HG02884 (cell line): ENCODE measurements around the gene ING5.
"Not testable (repeated sequence)": the region's sequence is repeated elsewhere in the genome, so short reads cannot be mapped to it uniquely, and the experiment has no call there.

Source experiments
- ATAC-seq: cut with Tn5 transposase; IDR thresholded peaks from one replicate; pipeline ENCODE4 v1.9.1; 2021; ENCODE audit warnings: mild to moderate bottlenecking, moderate library complexity; ENCODE audit not compliant: unreplicated experiment

The ING5 gene

DNA sequence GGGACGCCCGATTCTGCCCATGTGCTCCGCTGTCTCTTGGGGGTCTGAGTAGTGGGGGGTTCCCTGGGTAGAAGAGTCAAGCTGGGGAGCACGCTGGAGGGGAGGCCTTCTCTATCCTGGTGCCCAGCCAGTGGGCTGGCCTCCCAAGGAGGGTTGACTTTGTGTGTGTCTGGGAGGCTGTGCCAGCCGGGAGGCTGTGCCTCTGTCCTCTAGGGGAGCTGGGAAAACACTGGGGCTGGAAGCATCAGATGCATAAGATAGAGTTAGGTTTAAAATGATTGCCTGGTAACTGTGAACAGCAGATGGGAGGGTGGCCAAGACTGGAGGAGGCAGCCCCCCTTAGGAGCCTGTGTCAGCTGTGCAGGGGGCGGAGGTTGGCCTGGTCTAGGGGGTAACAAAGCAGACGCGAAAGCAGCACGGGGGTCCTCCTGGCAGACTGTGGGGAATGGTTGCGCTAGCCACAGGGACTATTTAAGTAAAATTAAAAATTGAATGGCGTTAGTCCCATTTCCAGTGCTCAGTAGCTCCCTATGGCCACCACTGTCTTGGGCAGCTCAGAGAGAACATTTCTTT, 1.3 kb downstream of the ING5 start:
- ATAC-seq, result no peak

DNA sequence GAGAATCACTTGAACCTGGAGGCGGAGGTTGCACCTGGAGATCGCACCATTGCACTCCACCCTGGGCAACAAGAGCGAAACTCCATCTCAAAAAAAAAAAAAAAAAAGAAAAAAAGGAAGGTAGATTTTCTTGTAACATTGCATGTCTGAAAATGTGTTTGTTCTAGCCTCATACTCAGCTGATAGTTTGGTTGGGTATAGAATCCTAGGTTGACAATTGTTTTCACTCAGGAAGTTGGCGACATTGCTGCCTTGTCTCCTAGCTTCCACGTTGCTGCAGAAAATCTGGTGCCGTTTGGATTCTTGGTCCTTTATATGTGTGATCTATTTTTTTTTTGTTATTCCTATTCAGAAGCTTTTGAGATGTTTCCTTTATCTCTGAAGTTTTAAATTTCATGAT, 4.7 kb downstream of the ING5 start:
- no peak for ATAC-seq

DNA sequence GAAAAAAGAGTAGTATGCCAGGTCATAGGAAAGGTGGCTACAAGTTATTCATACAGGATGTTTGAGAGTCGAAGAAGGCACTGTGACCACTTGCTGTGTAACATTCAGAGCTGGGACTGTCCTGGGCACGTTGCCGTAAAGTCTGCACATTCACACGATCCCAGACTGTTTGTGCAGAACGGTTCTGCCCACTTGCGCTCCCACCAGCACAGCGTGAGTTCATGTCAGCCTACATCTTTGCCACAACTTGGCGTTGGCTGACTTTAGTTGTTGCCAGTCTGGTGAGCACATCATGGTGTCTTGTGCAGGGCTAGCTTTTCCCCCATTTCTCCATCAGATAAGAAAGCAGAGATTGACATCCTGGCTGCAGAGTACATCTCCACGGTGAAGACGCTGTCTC, 7.0 kb downstream of the ING5 start:
- ATAC-seq, result no peak

- no peak for ATAC-seq
These were observed 17.3 kb downstream of the ING5 start for GRCh38 chr2:241719093-241719492.

DNA sequence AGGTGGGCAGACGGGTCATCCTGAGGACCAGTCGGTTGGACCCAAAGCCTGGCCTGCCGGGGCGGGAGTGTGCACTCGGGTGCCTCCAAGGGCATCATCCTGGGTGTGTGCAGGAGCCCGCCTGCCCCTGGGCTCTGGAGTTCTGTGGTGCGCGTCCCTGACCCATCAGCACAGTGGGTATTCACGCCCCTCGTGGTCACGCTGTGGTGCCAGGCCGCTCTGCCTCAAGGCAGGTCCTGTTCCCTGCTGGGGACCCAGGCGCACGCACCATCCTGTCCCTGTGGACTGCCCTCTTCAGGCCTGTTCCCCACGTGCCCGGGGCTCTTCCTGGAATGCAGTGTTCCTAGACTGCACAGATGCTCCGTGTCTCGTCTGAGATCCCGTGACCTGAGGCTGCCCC, 18.3 kb downstream of the ING5 start:
- ATAC-seq, result no peak

- ATAC-seq, result no peak
These were observed 18.7 kb downstream of the ING5 start for GRCh38 chr2:241720560-241720959.

DNA sequence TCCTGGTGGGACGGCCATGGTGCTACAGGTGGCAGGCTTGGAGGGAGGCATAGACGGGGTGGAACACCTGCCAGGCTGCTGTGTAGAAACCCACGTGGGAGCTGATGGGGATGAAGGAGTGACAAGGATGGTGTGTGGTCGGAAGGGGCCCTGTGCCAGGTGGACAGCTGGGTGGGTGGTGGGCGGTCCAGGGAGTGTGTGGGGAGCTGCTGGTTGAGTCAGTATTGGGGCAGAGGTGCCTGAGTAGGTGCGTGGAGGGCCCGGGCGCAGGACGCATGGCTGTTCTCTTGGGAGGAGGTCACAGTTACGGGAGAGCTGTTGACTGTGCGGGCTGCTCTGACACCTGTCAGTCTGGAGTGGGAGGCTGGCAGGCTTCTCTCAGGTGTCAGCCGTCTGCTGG, 20.0 kb downstream of the ING5 start:
- ATAC-seq, result no peak

- ATAC-seq, result no peak
These were observed 21.1 kb downstream of the ING5 start for GRCh38 chr2:241722896-241723454.

- ATAC-seq, result no peak
These were observed 22.6 kb downstream of the ING5 start for GRCh38 chr2:241724259-241724974.

DNA sequence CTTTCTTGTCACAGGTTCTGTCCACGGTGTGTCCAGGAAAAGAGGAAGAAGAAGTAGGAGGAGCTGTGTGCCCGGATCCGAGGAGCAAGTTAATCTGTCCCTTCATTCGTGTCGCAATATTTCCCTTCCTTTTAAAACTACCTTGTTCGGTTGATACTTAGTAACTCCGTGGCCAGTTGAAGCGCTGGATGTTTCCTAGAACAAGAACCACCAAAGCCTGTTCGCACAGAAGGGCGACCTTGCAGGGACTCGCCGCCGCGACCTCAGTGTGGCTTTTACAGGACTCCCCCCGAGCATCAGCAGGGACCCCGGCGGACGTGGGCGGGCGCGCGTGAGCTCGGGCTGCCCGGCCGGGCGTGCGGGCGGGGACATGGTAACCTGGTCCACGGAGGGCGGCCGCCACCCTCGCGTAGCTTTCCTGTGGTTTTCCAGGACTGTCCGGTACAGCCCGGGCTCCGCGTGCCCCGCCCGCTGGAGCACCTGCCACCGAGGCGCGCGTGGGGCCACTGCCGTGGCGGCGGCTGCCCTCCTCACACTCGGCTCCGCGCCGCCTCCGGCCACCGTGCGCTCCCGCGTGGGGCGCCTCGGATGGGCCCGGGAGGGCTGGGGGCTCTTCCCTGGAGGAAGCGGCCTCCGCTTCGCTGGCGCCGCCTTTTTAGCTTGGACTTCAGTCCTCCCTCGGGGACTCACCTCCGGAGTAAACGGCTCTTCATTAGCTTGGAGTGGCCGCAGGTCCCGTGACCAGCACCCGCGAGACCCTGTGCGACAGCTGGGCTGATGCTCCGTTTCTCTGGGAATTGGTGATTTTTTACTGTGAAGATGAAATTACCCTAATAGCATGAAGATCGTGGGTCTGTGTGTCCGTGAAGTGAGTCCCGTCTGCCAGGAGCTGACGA, 23.4 kb downstream of the ING5 start:
- no peak for ATAC-seq

- no peak for ATAC-seq
These were observed 24.6 kb downstream of the ING5 start for GRCh38 chr2:241726459-241726858.

- no peak for ATAC-seq
These were observed 26.2 kb downstream of the ING5 start for GRCh38 chr2:241728000-241728399.

DNA sequence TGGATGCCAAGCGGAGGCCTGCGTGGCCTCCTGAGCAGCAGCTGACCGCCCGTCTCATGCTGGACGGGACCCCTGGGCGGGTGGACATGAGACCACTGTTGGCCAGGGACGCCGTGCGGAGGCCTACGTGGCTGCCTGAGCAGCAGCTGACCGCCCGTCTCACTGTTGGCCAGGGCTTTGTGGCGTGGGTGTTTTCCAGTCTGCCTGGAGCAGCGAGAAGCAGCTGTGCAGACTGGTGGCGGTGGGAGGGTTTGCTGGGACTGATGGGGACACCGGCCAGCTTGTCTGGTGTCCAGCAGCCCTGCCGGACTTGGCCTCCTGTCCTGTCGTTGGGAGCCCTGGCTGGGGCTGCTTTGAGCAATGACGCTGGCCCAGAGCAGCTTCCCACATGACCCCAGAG, 26.8 kb downstream of the ING5 start:
- ATAC-seq, result no peak

DNA sequence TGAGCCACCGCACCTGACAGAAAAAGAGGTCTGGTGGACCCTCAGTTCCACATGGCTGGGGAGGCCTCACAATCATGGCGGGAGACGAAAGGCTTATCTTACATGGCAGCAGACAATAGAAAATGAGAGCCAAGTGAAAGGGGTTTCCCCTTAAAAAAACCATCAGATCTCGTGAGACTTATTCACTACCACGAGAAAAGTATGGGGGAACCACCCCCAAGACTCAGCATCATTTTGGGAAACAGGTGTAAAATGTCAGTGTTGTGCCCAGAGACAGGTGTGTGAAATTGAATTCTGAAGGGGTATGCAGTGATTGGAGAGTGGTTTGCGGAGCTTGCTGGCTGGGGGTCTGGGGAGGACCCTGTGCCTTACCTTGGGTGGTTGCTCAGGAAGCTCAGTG, 28.0 kb downstream of the ING5 start:
- no peak for ATAC-seq

DNA sequence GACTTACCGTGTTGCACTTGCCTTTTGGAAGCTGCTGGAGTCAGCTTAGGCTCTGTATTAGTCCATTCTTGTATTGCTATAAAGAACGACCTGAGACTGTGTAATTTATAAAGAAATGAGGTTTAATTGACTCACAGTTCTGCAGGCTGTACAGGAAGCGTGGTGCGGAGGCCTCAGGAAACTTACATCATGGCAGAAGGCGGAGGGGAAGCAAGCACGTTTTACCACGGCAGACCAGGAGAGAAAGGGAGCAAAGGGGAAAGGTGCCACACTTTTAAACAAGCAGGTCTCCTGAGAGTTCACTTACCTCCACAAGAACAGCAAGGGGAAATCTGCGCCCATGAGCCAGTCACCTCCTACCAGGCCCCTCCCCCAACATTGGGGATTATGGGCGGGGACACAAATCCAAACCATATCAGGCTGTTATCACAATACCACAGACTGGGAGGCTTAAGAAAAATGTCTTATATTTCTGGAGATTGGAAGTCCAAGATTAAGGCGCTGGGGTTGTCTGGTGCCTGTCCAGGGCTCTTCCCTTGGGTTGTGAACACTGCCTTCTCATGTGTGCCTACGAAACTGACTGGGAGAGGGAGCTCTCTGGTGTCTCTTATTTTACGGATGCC, 28.9 kb downstream of the ING5 start:
- no peak for ATAC-seq

GRCh38 chr2:241732513-241733186, 30.8 kb downstream of the ING5 start:
- not testable (repeated sequence) for ATAC-seq

GRCh38 chr2:241733391-241734207, 31.8 kb downstream of the ING5 start:
- no peak for ATAC-seq

DNA sequence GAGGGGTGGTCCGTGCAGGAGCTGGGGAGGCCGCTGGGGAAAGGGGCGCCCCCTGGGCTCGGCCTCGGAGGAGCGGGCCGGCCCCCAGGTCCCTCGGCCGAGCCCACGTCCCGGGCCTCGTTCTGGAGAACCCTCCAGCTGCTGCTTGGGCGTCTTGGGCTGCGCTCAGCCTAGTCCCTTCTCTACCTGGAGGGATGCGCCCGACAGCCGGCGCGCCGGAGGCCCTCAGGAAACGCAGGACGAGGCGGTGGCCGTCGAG, 32.3 kb downstream of the ING5 start:
- ATAC-seq, result peak; percentile 20

DNA sequence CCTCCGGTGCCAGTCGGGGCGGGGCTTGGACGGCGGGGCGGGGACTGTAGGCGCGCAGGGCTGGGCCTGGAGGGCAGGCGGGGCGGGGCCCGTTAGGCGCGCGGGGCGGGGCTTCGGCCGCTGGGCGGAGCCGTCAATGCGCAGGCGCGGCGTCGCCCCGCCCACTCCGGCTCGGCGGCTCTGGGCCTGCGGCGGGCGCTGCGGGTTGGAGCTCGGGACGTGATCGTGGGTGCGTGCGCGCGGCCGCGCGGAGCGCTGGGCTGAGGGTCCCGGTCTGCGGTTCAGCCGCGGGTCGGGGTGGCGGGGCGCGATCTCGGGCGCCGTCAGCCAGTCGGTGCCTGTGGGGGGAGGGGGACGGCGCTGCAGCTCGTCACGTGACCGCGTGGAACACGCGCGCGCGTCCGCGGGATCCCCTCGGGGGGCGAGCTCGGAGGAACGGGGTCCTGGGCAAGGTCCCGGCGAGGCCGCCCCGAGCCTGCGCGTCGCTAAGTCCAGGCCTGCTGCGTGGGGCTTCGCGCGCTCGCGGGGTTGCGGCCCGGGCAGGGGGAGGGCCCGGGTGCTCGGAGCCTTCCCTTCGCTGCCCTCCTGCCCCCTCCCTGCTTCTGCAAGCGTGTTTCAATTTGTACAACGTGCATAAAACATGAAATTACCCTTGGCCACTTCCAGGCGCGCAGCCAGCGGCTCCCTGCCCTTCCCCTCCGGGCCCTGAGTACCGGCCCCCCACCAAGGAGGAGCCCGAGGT, 32.8 kb downstream of the ING5 start, which contains the start of gene D2HGDH:
D2HGDH (plus strand) TSS at position 164 of the 742 bp plus-strand sequence. CDS start 595 bp downstream, outside the sequence.
- ATAC-seq, result peak; percentile 68
